RKO (cell line): Measurements from ENCODE around the gene KHNYN.
"Not testable (repeated sequence)": the region's sequence is repeated elsewhere in the genome, so short reads cannot be mapped to it uniquely, and the experiment has no call there.

Experiments used
- DNase-seq: peaks from one replicate; pipeline ENCODE4 v3.0.0-alpha.2; 2016; ENCODE audit warnings: low spot score

The KHNYN gene

DNA sequence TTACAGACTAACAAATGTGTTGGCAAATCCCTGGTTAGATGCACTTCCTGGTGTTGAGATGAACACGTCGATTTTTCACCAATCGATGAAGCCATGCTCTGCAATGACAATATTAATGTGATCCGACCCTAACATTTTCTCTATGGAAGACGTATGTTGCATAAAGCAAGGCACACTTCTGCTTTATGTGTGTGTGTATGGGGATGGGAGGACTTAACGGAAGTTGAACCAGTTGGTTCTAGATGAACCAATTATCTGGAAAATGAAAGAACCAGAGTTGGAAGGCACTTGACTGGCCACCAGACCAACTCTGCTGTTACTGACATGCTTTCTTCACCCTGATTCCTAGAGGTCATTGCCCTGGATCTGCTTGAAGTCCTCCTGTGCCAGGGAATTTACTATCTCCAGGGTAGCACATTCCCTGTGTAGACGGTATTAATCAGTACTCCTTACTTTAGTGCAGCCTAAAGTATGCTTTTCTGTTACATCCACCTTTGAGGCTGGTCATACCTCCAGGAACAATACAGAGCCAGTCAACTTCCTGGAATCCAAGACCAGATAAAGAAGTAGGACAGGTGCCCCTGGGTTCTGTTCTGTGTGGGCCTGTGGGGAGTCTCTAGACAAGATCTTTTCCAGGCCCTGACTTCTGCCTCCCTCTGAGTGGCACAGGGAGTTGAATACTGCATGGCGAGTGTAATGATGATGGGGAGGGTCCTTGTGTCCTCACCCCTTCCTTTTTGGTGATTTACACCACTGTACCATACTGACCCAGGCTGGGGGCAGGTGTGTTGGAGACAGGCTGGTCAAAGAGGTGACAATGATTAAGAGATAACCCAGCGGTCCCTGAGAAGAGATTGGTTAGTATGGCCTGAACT lies 8.7 kb downstream of the KHNYN start:
- no peak for DNase-seq

DNA sequence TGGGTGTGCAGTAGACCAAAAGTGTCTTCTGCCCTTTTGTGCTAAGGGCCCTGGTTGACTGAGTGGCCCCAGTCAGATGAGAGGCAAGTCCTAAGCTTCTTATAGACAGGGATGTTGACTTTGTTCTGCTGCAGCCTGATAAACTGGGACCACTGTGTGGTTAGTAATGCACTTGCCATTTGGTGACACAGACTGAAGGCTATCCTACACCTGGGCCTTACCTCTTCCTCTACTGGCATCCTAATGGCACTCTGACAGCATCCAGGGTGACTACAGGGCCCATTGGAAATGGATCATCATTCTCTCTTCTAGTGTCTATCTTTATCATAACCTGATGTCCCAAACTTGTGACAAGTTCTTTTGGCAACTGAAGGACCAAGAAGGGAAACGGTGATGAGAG lies 9.5 kb downstream of the KHNYN start:
- no peak for DNase-seq

GRCh38 chr14:24439830-24440605 lies 10.3 kb downstream of the KHNYN start:
- DNase-seq, result no peak

GRCh38 chr14:24440606-24441399 lies 11.0 kb downstream of the KHNYN start:
- DNase-seq, result no peak

DNA sequence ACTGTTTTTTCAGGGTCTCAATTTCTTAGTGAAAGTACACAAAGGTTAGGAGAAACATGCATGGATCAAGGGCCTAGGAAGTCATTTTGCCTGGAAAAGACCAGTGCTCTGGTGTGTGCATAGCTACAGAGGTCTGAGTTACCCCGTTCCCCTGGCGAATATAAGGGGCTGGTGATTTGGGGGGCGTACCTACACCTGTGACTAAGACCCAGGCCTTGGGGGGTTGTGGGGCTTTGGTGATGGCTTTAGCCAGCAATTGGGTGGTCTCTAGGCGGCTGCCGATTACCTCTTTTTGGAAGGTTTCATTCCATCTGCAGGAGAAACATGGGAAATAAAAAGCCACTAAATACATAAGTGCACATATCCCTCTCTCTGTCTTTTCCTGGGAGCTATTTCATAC lies 11.7 kb downstream of the KHNYN start:
- DNase-seq, result no peak

DNA sequence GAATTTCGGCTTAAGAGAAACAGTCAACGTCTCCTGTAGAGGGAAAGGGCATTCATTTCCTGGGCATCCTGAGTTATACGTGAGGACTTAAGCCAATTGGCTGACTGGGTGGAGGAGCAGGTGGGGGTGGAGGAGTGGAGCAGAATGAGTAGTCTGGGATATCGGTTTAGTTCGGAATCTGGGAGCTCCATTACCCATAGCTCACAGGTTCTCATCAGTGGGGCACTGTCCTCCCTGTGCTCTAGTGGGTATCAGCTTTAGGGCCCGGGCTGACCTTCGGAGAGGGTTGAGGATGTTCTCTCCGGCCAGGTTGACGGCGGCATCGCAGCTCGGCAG lies 12.1 kb downstream of the KHNYN start:
- DNase-seq, result peak; percentile 83

DNA sequence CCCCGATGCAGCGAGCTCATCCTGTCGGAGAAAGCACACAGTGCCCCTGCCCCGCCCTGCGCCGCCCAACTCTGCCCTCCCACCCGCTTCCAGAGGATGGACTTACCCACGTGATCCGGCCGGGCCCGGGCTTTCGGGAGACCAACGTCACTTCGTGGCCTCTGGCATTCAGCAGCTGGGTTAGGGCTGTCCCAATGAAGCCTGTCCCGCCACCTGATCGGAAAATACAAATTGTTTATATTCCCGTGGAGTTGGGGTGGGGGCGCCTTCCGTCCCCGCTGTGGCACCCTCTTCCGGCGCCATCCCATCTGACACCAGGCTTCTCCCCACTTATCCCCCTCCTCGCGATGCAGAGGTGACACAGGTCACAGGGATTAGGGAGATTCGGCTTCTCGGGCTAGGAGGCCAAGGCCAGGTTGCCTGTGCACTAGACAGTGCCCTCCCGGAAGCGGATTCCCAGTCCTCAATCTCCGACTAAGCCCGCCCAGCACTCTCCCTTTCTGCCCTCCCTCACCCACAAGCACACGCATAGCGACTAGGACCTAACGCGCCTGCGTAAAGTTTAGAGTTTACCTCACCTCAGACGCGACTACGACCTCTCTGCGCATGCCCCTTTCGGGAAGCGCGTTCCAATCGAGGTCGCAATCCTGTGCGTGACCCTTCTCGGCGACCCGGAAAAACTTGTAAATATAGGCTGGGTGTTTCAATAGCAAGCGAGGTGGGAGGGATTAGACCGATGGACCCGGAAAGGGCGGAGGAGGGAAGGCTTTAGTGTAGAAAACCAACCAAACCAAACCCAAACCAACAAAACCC lies 12.7 kb downstream of the KHNYN start, which contains the start of gene SDR39U1:
Gene SDR39U1 (minus strand): TSS at position 537 of the 813 bp plus-strand sequence. CDS start 7 bp downstream, at position 530.
- peak; percentile 99 for DNase-seq

DNA sequence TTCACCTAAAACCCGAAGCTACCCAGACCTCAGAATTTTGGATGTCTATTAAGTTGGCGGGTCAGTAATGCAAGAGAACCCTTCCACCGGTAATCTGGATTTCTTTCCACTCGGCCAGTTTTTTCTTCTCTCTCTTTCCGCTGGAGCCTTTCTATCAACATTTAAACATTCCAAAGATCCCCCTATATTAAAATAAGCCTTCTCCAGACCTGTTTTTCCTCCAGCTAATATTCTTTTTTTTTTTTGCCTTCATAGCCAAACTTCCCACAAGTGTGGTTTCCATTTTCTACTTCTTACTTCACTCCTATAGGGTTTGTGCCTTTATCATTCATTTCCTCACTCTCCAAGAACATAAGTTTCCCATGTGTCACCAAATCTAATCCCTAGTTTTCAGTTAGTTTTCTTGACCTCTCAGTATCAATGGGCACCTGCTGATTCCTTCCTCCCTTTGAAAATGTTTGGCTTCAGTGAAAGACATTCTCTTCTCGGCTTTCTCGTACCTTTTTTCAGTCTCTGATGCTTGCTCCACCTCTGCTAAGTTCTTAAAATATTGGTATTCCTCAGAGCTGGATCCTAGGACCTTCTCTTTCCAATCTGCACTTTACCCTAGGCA lies 13.4 kb downstream of the KHNYN start:
- DNase-seq, result peak; percentile 43

- not testable (repeated sequence) for DNase-seq
These were observed 21.1 kb downstream of the KHNYN start for GRCh38 chr14:24450828-24451227.

DNA sequence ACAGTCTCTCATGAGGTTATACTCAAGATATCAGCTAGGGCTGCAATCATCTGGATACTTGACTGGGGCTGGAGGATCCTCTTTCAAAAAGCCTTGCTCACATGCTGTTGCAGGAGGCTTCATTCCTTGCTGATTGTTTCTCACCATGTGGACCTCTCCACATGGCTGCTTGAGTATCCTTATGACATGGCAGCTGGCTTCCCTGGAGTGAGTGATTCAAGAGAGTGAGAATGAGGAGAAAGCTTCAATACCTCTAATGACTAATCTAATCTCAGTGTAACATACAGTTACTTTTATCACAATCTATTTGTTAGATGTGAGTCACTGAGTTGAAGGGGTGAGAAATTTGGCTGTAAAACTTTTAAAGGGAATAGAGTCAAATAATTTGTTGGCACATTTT lies 27.2 kb downstream of the KHNYN start:
- DNase-seq, result peak; percentile 23

DNA sequence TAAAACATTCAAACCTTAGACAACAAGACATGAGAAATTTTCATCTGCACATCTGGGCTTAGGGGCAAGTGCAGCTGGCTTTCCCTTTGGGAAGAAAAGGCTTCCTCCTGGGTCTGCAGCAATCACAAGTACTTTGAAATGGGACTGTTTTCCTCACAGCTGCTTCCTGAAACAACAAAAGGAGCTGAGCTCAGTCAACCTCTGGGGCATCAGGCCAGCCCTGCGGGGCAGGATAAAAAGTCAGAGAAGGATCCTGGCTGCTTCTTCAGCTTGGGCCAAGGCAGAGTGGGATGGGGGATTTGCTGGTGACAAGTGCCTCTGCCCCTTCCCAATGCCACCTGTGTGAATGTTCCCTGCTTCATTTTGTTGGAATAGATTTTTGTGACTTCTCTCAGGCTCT lies 29.0 kb downstream of the KHNYN start:
- no peak for DNase-seq

GRCh38 chr14:24459331-24459730 lies 29.6 kb downstream of the KHNYN start:
- DNase-seq, result no peak

DNA sequence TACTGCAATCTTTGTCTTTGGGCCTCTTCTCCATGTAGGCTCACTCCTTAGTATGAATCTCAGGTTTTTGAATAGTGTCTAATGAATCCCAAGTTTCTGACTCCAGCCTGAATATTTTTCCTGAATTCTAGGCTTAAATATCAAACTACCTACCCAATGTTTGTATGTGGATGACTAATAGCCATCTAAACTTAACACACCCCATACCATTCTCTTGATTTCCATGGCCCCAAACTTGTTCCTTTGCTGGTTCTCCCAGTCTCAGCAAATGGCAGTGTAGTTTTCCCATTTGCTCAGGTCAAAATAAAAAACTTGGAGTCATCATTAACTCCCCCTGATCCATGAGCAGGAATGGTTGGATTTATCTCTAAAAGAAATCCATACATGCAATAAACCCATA lies 31.6 kb downstream of the KHNYN start:
- no peak for DNase-seq

DNA sequence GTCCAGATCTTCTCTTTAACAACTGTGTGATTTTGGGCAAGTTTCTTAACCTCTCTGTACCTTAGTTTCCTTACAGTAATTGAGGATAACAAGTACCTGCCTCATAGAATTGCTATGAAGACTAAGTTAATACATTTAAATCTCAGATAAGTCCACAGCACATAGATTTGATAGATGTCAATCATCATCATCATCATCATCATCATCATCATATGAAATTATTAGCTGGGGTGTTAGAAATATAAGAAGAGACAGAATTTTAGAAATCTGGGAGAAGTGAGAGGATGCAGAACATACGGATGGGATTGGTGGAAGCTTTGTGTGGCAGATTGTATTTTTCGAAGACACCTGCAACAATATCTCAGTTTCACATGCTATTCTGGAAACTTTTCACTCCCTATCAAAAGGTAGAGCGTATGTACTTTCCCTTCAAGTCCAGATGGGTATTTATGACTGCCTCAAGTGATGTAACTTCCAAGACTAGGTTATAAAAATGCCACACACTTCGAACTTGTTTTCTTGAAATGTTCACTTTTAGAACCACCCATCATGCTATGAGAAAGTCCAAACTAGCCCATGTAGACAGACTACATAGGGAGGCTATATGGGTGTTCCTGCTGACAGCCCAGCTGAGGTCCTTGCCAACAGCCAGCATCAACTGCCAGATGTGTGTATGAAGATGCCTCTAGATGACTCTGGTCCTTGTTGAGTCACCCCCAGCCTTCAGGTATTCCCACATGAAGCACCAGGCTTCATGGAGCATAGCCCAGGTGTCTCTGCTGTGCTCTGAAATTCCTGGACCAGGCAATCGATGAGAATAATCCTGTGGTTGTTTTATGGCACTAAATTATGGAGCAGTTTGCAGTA lies 33.5 kb downstream of the KHNYN start:
- no peak for DNase-seq

DNA sequence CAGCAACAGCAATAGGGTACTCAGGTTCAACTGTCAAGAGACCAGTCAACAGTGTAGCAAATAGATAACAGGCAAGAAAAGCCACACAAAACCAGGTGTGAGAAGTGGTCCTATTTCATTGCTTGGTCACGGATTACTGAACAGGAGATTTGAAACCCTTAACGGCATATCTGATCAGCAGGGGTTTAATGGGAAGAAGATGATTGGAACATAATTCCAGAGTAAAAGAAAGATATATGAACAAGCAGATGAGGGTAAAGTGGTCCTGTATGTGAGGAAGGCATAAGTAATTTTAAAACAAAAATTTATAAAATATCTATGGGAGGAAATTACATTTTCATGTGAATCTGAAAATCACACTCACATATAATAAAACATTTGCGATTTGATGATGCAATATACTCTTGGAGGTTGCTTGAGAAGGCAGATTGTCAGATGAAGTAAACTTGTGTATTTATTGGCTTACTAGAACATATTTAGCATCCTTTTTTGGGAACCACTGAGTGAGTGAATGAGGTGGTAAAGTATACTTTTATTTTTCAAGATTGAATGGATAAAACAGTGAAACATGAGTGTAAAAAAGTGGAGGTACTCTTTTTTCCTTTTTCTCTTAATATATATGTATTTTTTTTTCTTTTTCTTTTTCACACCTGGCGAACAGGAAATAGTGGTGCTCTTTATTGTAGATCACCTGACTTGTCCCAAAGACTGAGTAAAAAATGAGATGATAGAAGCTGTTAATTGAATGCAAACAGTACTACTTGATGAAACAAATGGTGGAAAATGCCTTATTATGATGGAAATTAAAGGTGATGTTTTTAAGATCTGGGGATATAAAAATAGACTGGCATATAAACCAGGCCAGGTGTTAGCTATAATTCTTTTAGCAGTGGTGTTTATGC lies 34.4 kb downstream of the KHNYN start:
- DNase-seq, result no peak

DNA sequence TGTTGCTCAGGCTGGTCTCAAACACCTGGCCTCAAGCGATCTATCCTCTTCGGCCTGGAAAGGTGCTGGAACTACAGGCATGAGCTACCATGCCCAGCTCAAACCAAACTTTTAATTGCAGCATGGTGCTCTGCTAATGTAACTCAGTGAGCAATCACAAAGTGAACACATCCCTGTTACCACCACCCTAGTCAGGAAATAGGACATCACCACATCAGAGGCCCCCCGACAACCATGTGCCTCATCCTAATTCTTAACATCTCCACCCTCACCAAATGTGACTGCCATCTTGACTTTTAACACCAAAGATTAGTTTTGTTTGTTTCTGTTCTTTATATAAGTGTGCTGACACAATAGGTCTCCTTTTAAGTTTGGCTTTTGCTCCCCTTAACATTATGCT lies 35.6 kb downstream of the KHNYN start:
- no peak for DNase-seq

- no peak for DNase-seq
These were observed 36.1 kb downstream of the KHNYN start for GRCh38 chr14:24465805-24466204.

DNA sequence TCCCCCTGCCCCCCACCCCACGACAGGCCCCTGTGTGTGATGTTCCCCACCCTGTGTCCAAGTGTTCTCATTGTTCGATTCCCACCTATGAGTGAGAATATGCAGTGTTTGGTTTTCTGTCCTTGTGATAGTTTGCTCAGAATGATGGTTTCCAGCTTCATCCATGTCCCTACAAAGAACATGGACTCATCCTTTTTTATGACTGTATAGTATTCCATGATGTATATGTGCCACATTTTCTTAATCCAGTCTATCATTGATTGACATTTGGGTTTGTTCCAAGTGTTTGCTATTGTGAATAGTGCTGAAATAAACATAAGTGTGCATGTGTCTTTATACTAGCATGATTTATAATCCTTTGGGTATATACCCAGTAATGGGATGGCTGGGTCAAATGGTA lies 40.7 kb downstream of the KHNYN start:
- not testable (repeated sequence) for DNase-seq

DNA sequence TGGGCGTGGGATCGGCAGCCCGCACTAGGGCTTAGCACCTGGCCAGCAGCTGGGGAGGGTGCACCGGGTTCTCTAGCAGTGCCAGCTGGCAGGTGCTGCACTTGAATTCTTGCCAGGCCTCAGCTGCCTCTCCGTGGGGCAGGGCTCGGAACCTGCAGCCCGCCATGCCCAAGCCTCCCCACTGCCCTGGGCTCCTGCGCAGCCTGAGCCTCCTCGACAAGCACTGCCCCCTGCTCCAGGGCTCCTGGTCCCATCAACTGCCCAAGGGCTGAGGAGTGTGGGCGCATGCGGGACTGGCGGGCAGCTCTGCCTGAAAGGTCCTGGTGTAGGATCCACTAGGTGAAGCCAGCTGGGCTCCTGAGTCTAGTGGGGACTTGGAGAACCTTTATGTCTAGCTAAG lies 43.5 kb downstream of the KHNYN start:
- no peak for DNase-seq
